Stomach (tissue), 4 donors: Measurements from ENCODE around the gene AGAP9.
"Not testable (repeated sequence)": the region's sequence is repeated elsewhere in the genome, so short reads cannot be mapped to it uniquely, and the experiment has no call there.

Experiments
- POLR2AphosphoS5 ChIP-seq, 3 donors: sonication (generic); formaldehyde crosslinking; IDR thresholded peaks; one replicate each; pipeline ENCODE4 v1.6.1; 2016; ENCODE audit warnings: antibody characterized with exemption in 3 of 3
- TF ChIP-seq, protein P1 (sequence below), 7 experiments: fragments of 450-650 bp in 4 of 7; fragments of 200-600 bp in 3 of 7; sonication (generic) in 3 of 7; IDR thresholded peaks; one replicate each; pipeline ENCODE4 v1.5.1; 2016 to 2019; ENCODE audit warnings: antibody characterized with exemption in 7 of 7, control low read depth in 2 of 7, mild to moderate bottlenecking in 1 of 7

DNA sequence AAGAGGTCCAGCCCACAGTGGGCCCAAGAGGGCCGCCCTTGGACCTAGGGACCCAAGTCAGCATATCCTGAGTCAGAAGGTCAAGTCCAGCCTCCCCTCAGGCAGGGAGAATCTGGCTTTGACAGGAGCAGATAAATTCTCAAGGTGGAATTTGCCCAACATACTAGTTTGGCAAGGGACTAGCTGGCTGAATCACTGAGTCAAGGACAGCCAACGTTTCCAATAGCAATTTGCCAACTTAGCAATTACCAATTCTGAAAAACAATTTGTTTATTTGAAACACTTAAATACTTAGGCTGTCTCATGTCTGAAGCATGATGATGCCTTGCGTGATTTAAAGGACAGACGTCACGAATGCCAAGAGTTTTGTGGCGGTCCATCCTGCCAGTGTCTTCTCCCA is 29.2 kb downstream of the AGAP9 start:
- not testable (repeated sequence) for TF ChIP-seq POLR2AphosphoS5 (IDR thresholded peaks at IDR 0.05)
- TF ChIP-seq, protein P1, sequence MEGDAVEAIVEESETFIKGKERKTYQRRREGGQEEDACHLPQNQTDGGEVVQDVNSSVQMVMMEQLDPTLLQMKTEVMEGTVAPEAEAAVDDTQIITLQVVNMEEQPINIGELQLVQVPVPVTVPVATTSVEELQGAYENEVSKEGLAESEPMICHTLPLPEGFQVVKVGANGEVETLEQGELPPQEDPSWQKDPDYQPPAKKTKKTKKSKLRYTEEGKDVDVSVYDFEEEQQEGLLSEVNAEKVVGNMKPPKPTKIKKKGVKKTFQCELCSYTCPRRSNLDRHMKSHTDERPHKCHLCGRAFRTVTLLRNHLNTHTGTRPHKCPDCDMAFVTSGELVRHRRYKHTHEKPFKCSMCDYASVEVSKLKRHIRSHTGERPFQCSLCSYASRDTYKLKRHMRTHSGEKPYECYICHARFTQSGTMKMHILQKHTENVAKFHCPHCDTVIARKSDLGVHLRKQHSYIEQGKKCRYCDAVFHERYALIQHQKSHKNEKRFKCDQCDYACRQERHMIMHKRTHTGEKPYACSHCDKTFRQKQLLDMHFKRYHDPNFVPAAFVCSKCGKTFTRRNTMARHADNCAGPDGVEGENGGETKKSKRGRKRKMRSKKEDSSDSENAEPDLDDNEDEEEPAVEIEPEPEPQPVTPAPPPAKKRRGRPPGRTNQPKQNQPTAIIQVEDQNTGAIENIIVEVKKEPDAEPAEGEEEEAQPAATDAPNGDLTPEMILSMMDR (IDR thresholded peaks at IDR 0.05): not testable (repeated sequence)
